ENCODE data around the gene CCDC60.

The CCDC60 gene

DNA sequence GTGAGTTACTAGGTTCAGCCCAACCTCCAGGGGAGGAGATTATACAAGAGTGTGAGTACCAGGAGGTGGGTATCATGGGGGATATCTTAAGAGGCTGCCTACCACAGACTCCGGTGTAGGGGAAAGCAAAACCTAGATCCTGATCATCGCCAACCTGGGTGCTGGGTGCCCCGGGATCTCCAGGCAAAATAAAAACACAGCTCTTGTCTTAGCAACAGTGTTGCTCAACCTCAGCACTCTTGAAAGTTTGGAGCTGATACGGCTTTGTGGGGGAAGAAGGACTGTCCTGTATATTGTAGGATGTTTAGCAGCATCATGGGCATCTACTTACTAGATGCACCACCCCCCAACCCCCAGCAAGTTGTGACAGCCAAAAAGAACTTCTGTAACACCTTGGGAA, 74.5 kb downstream of the CCDC60 start:
- no peaks in the 10 kb centered on the region for H3K79me2 ChIP-seq (ENCODE audit: low read length)
- no peaks in the 10 kb centered on the region for H3K9me3 ChIP-seq (replicated peaks; ENCODE audit: insufficient read depth, low read length)
- TF ChIP-seq EZH2phosphoT487 (IDR thresholded peaks at IDR 0.05; ENCODE audit: low read length) = no peak
- no peak for TF ChIP-seq EZH2 (optimal IDR thresholded peaks at IDR 0.05; ENCODE audit: low read depth, low read length)
- TF ChIP-seq, protein P1, sequence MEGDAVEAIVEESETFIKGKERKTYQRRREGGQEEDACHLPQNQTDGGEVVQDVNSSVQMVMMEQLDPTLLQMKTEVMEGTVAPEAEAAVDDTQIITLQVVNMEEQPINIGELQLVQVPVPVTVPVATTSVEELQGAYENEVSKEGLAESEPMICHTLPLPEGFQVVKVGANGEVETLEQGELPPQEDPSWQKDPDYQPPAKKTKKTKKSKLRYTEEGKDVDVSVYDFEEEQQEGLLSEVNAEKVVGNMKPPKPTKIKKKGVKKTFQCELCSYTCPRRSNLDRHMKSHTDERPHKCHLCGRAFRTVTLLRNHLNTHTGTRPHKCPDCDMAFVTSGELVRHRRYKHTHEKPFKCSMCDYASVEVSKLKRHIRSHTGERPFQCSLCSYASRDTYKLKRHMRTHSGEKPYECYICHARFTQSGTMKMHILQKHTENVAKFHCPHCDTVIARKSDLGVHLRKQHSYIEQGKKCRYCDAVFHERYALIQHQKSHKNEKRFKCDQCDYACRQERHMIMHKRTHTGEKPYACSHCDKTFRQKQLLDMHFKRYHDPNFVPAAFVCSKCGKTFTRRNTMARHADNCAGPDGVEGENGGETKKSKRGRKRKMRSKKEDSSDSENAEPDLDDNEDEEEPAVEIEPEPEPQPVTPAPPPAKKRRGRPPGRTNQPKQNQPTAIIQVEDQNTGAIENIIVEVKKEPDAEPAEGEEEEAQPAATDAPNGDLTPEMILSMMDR (IDR thresholded peaks at IDR 0.05; ENCODE audit: low read length) = no peak
- no peak overlapping the region for H3K4me2 ChIP-seq (ENCODE audit: low read depth, low read length)
- no peaks in the 10 kb centered on the region for H3K36me3 ChIP-seq (replicated peaks; ENCODE audit: insufficient read depth, low read length)
- H3F3A ChIP-seq (ENCODE audit: insufficient read depth, low read length) = no peaks in the 10 kb centered on the region
- H3K9me2 ChIP-seq (replicated peaks; ENCODE audit: insufficient read depth, low read length) = no peaks in the 10 kb centered on the region
- DNase-seq = no peak
- H3K4me1 ChIP-seq (ENCODE audit: low read length) = no peaks in the 10 kb centered on the region
- no peak overlapping the region for H3K9ac ChIP-seq (ENCODE audit: low read length)
- no peaks in the 10 kb centered on the region for H3K27me3 ChIP-seq (replicated peaks; ENCODE audit: insufficient read depth, low read length)
- H2AFZ ChIP-seq (ENCODE audit: low read length) = no peak overlapping the region
- no peak overlapping the region for H3K27ac ChIP-seq (ENCODE audit: low read length)
- H4K20me1 ChIP-seq (ENCODE audit: insufficient read depth, low read length) = no peaks in the 10 kb centered on the region
- no peak overlapping the region for H3K4me3 ChIP-seq (ENCODE audit: low read length)

DNA sequence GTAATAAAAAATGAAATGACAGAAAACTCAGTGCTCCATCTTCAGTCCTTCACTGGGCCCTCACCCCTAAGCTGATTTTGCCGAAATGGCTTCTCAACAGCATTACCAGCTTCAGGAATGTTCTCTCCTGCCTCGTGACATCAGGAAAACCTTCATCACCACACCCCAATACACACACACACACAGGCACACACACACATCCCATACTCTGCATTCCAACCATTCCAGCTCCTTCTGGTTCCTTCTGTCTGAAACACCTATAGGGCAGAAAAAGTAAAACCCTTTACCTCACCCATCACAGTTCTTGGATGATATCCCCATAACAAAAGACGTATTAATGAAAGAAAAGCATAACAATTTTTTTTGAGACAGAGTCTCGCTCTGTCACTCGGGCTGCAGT, 75.9 kb downstream of the CCDC60 start:
- Histone ChIP-seq H2AFZ (ENCODE audit: low read length) (no peak overlapping the region), H3K27ac (ENCODE audit: low read length) (no peak overlapping the region), H3K36me3 (replicated peaks; ENCODE audit: insufficient read depth, low read length) (no peaks in the 10 kb centered on the region), H3K4me2 (ENCODE audit: low read depth, low read length) (no peak overlapping the region), H3K79me2 (ENCODE audit: low read length) (no peaks in the 10 kb centered on the region), H3K9me2 (replicated peaks; ENCODE audit: insufficient read depth, low read length) (no peaks in the 10 kb centered on the region), H3K9me3 (replicated peaks; ENCODE audit: insufficient read depth, low read length) (no peaks in the 10 kb centered on the region), H3K4me1 (ENCODE audit: low read length) (no peaks in the 10 kb centered on the region), H3F3A (ENCODE audit: insufficient read depth, low read length) (no peaks in the 10 kb centered on the region), H3K9ac (ENCODE audit: low read length) (no peak overlapping the region), H3K4me3 (ENCODE audit: low read length) (no peak overlapping the region), H3K27me3 (replicated peaks; ENCODE audit: insufficient read depth, low read length) (no peaks in the 10 kb centered on the region), H4K20me1 (ENCODE audit: insufficient read depth, low read length) (no peaks in the 10 kb centered on the region)
- TF ChIP-seq EZH2phosphoT487 (IDR thresholded peaks at IDR 0.05; ENCODE audit: low read length) (no peak), EZH2 (optimal IDR thresholded peaks at IDR 0.05; ENCODE audit: low read depth, low read length) (no peak)
- TF ChIP-seq, protein P1 (IDR thresholded peaks at IDR 0.05; ENCODE audit: low read length) = no peak
- DNase-seq = no peak

DNA sequence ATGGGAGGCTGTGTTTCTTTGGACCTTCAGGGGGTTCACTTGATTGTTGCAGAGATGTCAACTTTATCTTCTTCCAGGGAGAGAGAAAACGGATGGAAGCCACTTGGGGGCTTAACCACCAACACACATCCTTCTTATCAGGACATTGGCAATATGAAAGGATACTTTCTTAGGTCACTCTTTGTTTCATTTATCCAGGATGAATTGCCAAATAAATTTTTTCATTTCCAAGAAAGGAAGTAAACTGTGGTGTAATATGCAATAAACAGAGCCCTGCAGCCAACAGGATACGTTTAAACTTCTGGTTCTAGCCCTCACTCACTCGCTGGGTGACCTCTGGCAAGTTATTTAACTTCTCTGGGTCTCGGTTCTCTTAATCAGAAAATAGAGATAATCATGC, 77.8 kb downstream of the CCDC60 start:
- no peak for DNase-seq

More for the DNA sequence above, 77.8 kb downstream of the CCDC60 start:
- H3K36me3 ChIP-seq (replicated peaks; ENCODE audit: insufficient read depth, low read length) = no peaks in the 10 kb centered on the region
- no peak overlapping the region for H3K9ac ChIP-seq (ENCODE audit: low read length)
- H3K4me3 ChIP-seq (ENCODE audit: low read length) = no peak overlapping the region
- no peaks in the 10 kb centered on the region for H3K79me2 ChIP-seq (ENCODE audit: low read length)
- H2AFZ ChIP-seq (ENCODE audit: low read length) = no peak overlapping the region
- no peak overlapping the region for H3K4me2 ChIP-seq (ENCODE audit: low read depth, low read length)
- no peaks in the 10 kb centered on the region for H3K27me3 ChIP-seq (replicated peaks; ENCODE audit: insufficient read depth, low read length)
- no peaks in the 10 kb centered on the region for H3K4me1 ChIP-seq (ENCODE audit: low read length)
- H3K9me2 ChIP-seq (replicated peaks; ENCODE audit: insufficient read depth, low read length) = no peaks in the 10 kb centered on the region
- H4K20me1 ChIP-seq (ENCODE audit: insufficient read depth, low read length) = no peaks in the 10 kb centered on the region
- H3K9me3 ChIP-seq (replicated peaks; ENCODE audit: insufficient read depth, low read length) = no peaks in the 10 kb centered on the region
- H3F3A ChIP-seq (ENCODE audit: insufficient read depth, low read length) = no peaks in the 10 kb centered on the region
- TF ChIP-seq EZH2phosphoT487 (IDR thresholded peaks at IDR 0.05; ENCODE audit: low read length) (no peak), EZH2 (optimal IDR thresholded peaks at IDR 0.05; ENCODE audit: low read depth, low read length) (no peak)
- H3K27ac ChIP-seq (ENCODE audit: low read length) = no peak overlapping the region

All from MM.1S (cell line).